M059J (cell line): ENCODE measurements around the gene FAM210B. TPM values are rescaled to one million over a fixed set of nuclear protein-coding genes. Genes with fewer than 3 reads are reported as not detected.
A peak's percentile ranks its signal among the peaks of the same experiment; 100 is the strongest.
"Not testable (repeated sequence)": the region's sequence is repeated elsewhere in the genome, so short reads cannot be mapped to it uniquely, and the experiment has no call there.

Experiments used
- DNase-seq: peaks from one replicate; pipeline ENCODE4 v3.0.0-alpha.2; 2012; ENCODE audit warnings: low read depth
- total RNA-seq: library from RNA; depleted of rRNA; stranded (reverse); fragments of >200 nt; shearing (Covaris generic); gene quantifications from 2 replicates; pipeline ENCODE4 v1.2.3, GENCODE V29; 2014

The FAM210B gene
- total RNA-seq, 1 experiment from 2014 or later, result 20.0 TPM

- DNase-seq, result no peak
Observed at GRCh38 chr20:56360133-56360907, 1.5 kb downstream of the FAM210B start.

- DNase-seq, result no peak
Observed at GRCh38 chr20:56360908-56361205, 2.1 kb downstream of the FAM210B start.

- peak; percentile 17 for DNase-seq
Observed at GRCh38 chr20:56361900-56362299, 3.1 kb downstream of the FAM210B start.

- DNase-seq, result no peak
Observed at GRCh38 chr20:56362833-56363413, 4.1 kb downstream of the FAM210B start.

- DNase-seq, result no peak
Observed at GRCh38 chr20:56363491-56363890, 4.7 kb downstream of the FAM210B start.

GRCh38 chr20:56368351-56369134 lies 9.8 kb downstream of the FAM210B start:
- no peak for DNase-seq

GRCh38 chr20:56369179-56369578 lies 10.4 kb downstream of the FAM210B start:
- no peak for DNase-seq

- no peak for DNase-seq
Observed at GRCh38 chr20:56371977-56372376, 13.2 kb downstream of the FAM210B start.

GRCh38 chr20:56372850-56373249 lies 14.1 kb downstream of the FAM210B start:
- no peak for DNase-seq

- peak; percentile 82 for DNase-seq
Observed at GRCh38 chr20:56373942-56374341, 15.2 kb downstream of the FAM210B start.

- no peak for DNase-seq
Observed at GRCh38 chr20:56376331-56376730, 17.6 kb downstream of the FAM210B start.

- DNase-seq, result no peak
Observed at GRCh38 chr20:56378386-56378785, 19.6 kb downstream of the FAM210B start.

- DNase-seq, result peak; percentile 22
Observed at GRCh38 chr20:56380375-56380774, 21.6 kb downstream of the FAM210B start.

- no peak for DNase-seq
Observed at GRCh38 chr20:56381501-56381900, 22.7 kb downstream of the FAM210B start.

GRCh38 chr20:56382696-56383095 lies 23.9 kb downstream of the FAM210B start:
- DNase-seq, result no peak

- DNase-seq, result no peak
Observed at GRCh38 chr20:56383334-56383733, 24.6 kb downstream of the FAM210B start.

- no peak for DNase-seq
Observed at GRCh38 chr20:56385130-56385529, 26.4 kb downstream of the FAM210B start.

- DNase-seq, result no peak
Observed at GRCh38 chr20:56386219-56386618, 27.4 kb downstream of the FAM210B start.

- no peak for DNase-seq
Observed at GRCh38 chr20:56388882-56389281, 30.1 kb downstream of the FAM210B start.

- no peak for DNase-seq
Observed at GRCh38 chr20:56389807-56390206, 31.0 kb downstream of the FAM210B start.

GRCh38 chr20:56390396-56390795 lies 31.6 kb downstream of the FAM210B start:
- DNase-seq, result not testable (repeated sequence)

- DNase-seq, result no peak
Observed at GRCh38 chr20:56391037-56391436, 32.3 kb downstream of the FAM210B start.

- no peak for DNase-seq
Observed at GRCh38 chr20:56391596-56392131, 32.9 kb downstream of the FAM210B start.
